Spinal cord (tissue), 10 donors: Measurements from ENCODE around the gene CD151. TPM values are rescaled to one million over a fixed set of nuclear protein-coding genes. Genes with fewer than 3 reads are reported as not detected.

Source experiments
- DNase-seq, 6 donors: peaks; one replicate each; pipeline versions ENCODE4 v3.0.0 to v3.0.0-alpha.2; 2013 to 2015; ENCODE audit warnings: low spot score in 6 of 6, low read depth in 4 of 6
- H3K27ac ChIP-seq: one replicate; pipeline ENCODE4 v1.5.1; 2013; ENCODE audit warnings: low read depth, low read length, control low read depth
- H3K27me3 ChIP-seq: one replicate; pipeline ENCODE4 v1.6.1; 2013; ENCODE audit warnings: low read length; ENCODE audit not compliant: control insufficient read depth, insufficient read depth
- H3K36me3 ChIP-seq: one replicate; pipeline ENCODE4 v1.6.1; 2013; ENCODE audit warnings: low read length; ENCODE audit not compliant: control insufficient read depth, insufficient read depth
- H3K4me1 ChIP-seq: one replicate; pipeline ENCODE4 v1.6.1; 2013; ENCODE audit warnings: low read length; ENCODE audit not compliant: control insufficient read depth, insufficient read depth
- H3K4me3 ChIP-seq: one replicate; pipeline ENCODE4 v1.5.1; 2013; ENCODE audit warnings: low read depth, low read length, control low read depth
- H3K9me3 ChIP-seq: one replicate; pipeline ENCODE4 v1.6.1; 2013; ENCODE audit warnings: low read length; ENCODE audit not compliant: control insufficient read depth, insufficient read depth
- WGBS: methylation state at CpG from one replicate; pipeline ENCODE4 v1.1.5; 2013; ENCODE audit warnings: missing lambda C conversion rate; ENCODE audit not compliant: insufficient coverage; 5-methylcytosine and 5-hydroxymethylcytosine counted together
- polyA plus RNA-seq, 2 donors: library from polyadenylated mRNA; unstranded; fragments of 120-200 nt; gene quantifications; one replicate each; pipeline ENCODE4 v1.2.1, GENCODE V29; 2013; ENCODE audit not compliant: insufficient read length in 2 of 2
- total RNA-seq, 2 donors: library from RNA; depleted of rRNA in 1 of 2; stranded (reverse); fragments of 120-200 nt in 1 of 2; fragments of >200 nt in 1 of 2; gene quantifications; one replicate each; pipeline versions ENCODE4 v1.2.3 to v1.2.4, GENCODE V29; 2013 to 2014
- donor health status: healthy.

The CD151 gene
- total and polyA plus RNA-seq, 4 donors: 71.8 to 185 (median 115) TPM

DNA sequence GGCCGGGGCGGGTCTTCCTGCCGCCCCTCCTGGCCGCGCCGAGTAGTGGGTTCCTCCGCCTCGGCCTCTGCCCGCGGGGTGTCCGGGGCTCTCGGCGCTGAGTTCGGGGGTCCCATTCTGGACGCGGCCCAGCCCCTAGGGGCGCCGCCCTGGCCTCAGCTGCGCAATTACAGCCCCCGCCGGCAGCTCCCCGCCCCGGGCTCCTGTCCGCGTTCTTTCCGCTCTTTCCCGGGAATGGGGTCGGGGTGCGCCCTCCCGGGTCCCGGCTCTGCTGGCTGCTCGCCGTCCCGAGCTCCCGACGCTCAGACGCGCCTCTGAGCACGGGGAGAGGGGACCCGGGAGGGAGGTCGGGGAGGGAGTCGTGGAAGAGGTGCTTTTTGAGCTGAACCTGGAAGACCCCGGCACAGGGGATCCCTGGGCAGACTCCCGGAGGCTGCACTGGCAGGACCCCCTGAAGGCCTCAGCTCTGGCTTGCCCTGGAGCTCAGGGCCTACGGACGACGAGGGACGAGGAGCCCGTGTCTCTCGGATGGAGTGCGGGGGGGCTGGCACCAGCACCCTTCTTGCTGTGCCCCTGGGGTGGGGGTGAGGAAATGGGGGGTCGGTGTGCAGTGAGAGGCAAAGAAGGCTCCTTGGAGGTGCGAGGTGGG lies 10.5 kb downstream of the CD151 start:
- H3K9me3 ChIP-seq: no peaks in the 10 kb centered on the region
- peak overlapping the region; percentile 88 for H3K27ac ChIP-seq
- H3K4me1 ChIP-seq: peaks cover 67% of the 10 kb centered on the region
- H3K27me3 ChIP-seq: peaks cover 2% of the 10 kb centered on the region
- WGBS: 2% methylated on average over 52 of the region's 53 CpGs
- H3K4me3 ChIP-seq: peak overlapping the region; percentile 85
- no peak for DNase-seq
- peaks cover 39% of the 10 kb centered on the region for H3K36me3 ChIP-seq

DNA sequence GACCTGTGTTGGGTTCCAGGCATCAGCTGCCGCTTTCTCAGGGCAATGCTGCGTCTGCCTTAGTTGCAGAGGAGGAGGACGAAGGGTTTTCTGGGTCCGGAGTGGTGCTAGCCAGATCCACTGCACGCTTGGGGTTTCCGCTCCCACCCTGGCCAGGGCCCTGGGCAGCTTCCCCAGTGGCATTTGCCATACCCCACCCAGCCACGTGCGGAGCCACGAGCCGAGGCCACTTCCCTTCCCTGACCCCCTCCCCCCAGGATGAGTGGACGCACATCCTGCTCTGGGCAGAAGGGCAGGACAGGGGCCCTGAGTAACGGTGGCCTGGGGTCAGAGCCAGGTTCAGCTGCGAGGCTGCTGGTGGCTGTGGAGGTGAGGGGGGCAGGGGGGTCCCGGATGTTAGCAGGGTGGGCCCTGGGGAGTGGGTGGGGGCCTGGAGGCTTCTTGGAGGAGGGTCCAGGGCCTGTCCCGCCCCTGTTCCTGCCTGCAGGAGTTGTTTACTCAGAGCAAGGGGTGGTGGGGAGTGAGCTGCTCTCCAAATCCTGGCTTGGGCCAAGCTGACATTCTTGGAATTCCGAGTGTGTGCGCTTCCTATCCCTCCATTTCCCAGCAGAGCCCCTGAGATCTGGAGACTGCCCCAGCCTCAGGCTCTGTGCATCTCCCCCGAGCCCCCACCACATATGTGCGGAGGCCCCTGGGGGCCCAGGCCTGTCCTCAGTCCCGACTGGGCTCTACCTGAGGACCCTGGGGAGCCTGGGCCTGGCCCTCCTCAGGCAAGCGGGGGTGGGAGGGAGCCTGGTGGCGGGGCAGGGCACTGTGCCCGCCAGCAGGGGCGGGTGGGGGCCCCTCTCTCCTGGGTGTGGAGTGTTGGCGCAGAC lies 11.3 kb downstream of the CD151 start:
- WGBS: 20% methylated on average over 23 of the region's 25 CpGs
- H3K36me3 ChIP-seq: peaks cover 30% of the 10 kb centered on the region
- H3K4me1 ChIP-seq: peaks cover 70% of the 10 kb centered on the region
- peaks cover 2% of the 10 kb centered on the region for H3K27me3 ChIP-seq
- H3K4me3 ChIP-seq: peak overlapping the region; percentile 85
- DNase-seq: peak in 1 of 6 donors; percentile 83
- H3K27ac ChIP-seq: peak overlapping the region; percentile 88
- H3K9me3 ChIP-seq: no peaks in the 10 kb centered on the region

DNA sequence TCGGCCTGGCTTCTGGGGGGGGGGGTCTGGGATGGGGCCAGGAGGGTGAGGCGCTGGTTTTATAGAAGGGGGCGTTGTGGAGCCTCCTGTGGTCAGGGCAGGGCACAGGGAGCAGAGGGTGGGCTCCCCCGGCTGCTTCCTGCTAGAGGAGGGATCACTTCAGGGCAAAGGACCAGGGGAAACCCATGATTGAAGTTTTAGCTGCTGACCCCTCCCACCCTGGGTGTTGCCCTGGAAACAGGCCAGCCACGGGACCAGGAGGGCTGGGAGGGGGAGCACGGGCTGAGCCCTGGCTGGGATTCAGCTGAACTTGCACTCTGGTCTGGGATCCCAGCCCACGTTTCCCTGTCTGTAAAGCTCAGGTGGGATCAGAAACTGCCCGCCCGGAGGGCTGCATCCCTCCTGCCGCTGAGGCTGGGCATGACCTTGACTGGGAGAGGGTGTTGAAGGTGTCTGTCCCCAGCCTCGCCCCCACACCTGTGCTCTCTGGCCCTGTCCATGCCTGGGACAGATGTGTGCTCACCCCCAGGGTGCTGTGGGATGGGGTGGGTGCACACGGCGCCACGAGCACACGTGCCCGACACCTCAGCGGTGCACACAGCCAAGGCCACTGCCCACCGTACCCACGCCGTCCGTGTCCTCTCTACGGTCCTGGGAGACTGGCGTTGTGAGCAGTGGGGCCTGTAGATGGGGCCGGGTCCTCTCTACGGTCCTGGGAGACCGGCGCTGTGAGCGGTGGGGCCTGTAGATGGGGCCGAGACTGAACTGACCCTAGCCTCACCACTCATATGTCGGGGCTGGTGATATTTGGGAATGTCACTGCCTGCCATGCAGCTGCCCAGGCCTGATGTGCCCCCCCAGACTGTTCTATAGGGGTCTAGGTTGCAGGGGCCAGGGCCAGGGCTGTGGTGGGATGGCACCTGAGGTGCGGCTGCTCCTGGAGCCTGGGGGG lies 12.2 kb downstream of the CD151 start:
- DNase-seq: peak in 2 of 6 donors; percentile 55 to 88
- Histone ChIP-seq H3K27ac (peak overlapping the region; percentile 88), H3K4me1 (peaks cover 74% of the 10 kb centered on the region)

DNA sequence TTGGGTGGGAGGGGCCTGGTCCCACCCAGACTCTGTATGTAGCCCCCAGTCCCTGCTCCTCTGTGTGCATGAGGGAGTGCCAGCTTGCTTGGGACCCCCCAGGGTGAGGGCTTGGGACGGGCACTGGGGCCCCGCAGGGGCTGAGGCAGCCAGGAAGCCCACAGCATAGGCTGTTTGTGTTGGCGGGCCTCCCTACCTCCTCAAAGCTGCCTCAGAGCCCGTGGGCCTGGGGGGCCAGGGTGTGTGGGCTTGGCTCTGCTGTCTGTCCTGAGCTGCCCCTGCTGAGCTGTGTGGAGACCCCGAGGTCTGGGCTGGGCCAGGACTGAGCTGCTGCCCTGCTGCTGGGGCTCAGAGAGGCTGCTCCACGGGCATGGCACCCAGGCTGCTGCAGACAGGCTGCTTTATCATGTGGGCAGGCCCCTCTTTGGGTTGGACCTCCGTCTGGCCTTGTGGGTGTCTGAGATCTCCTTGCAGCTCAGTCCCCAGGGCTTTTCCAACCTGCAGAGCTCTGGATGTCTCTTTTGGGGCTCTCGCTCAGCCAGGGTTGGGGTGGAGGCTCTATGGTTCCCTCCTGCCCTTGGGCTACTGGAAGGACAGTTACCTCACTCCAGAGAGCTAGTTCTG lies 13.2 kb downstream of the CD151 start:
- Histone ChIP-seq H3K4me3 (no peak overlapping the region), H3K36me3 (peaks cover 11% of the 10 kb centered on the region), H3K27me3 (peaks cover 2% of the 10 kb centered on the region), H3K4me1 (peaks cover 74% of the 10 kb centered on the region), H3K9me3 (no peaks in the 10 kb centered on the region), H3K27ac (peak overlapping the region; percentile 88)
- DNase-seq: no peak
- WGBS: 52% methylated on average over 8 of the region's 8 CpGs

More for the DNA sequence above, 12.2 kb downstream of the CD151 start:
- peaks cover 2% of the 10 kb centered on the region for H3K27me3 ChIP-seq
- H3K9me3 ChIP-seq: no peaks in the 10 kb centered on the region
- peak overlapping the region; percentile 2 for H3K4me3 ChIP-seq
- 25% methylated on average over 23 of the region's 31 CpGs for WGBS
- peaks cover 21% of the 10 kb centered on the region for H3K36me3 ChIP-seq

DNA sequence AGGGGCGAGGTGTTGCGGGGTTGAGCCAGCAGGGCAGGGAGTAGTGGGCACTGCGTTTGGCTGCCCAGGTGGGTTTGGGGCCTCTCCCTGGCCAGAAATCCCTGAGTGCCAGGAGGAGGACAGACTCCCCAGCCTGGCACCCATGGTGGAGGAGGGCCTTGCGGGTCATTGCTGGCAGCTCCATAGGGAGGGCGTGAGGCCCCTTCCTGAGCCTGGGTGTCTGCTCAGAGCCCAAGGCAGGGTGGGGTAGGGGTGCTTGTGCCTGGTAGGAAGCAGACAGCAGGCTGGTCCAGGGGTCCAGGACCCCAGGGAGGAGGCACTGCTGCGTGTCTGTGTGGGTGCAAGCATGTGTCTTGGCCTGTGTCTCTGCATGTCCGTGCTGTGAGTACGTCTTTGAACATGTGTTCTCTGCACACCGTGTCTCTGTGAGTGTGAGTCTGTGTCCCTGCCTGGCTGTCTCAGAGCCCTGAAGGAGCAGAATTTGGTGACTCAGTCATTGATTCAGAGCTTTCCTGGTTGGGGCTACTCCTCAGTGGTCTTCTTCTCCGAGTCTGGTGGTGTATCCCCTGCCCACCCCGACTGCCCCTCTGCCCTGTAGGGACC lies 13.8 kb downstream of the CD151 start:
- H3K9me3 ChIP-seq: no peaks in the 10 kb centered on the region
- no peak overlapping the region for H3K4me3 ChIP-seq
- WGBS: 82% methylated on average over 10 of the region's 11 CpGs
- H3K4me1 ChIP-seq: peaks cover 74% of the 10 kb centered on the region
- H3K27me3 ChIP-seq: peaks cover 2% of the 10 kb centered on the region
- H3K27ac ChIP-seq: no peak overlapping the region
- H3K36me3 ChIP-seq: peaks cover 8% of the 10 kb centered on the region
- no peak for DNase-seq

DNA sequence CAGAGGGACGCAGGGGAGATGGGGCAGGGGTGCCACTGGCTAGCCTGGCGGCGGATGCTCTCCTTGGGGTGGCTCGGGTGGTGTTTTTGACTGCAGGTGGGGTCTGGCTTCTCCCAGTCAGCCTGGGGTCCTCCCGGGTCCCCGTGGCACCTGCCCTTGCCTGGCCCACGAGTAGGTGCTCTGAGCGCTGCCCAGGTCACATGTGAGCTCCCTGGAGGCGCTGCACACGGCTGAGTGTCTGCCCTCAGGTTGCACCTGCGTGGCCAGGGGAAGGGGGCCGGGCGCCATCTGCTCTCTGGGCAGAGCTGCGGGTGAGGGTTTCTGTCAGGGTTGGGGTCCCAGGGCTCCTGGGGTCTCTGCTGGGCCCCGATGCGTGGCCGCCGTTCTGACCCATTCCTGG lies 15.1 kb downstream of the CD151 start:
- no peaks in the 10 kb centered on the region for H3K9me3 ChIP-seq
- H3K36me3 ChIP-seq: peaks cover 11% of the 10 kb centered on the region
- no peak overlapping the region for H3K4me3 ChIP-seq
- DNase-seq: no peak
- H3K27me3 ChIP-seq: peaks cover 2% of the 10 kb centered on the region
- 80% methylated on average over 18 of the region's 18 CpGs for WGBS
- H3K27ac ChIP-seq: no peak overlapping the region
- peaks cover 83% of the 10 kb centered on the region for H3K4me1 ChIP-seq

DNA sequence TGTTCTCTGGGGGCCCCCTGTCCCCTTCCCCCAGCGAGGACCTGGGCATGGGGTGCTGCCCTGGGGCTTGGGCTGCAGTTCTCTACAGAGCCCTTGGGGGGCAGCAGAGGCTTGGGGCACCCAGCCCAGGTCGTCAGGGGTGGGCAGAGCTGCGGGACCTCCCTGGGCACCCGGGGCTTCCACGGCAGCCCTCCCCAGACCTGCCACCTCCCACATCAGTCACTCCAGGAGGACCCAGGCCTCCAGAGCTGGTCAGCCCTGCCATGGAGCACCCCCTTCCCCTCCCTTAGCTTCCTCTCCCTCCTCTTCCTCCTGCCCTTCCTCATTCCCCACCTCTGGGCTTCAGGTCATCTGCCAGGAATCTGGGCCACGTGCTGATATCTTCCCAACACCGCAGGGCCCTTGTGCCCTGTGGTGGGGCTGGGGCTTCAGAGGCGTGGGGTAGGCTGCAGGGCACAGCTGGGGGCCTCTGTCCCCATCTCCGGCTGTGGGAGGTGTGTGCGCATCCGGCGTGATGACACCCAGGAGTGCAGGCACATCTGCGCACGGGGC lies 15.7 kb downstream of the CD151 start:
- peak in 1 of 6 donors; percentile 43 for DNase-seq
- Histone ChIP-seq H3K4me3 (no peak overlapping the region), H3K4me1 (peaks cover 81% of the 10 kb centered on the region), H3K27me3 (no peaks in the 10 kb centered on the region), H3K27ac (no peak overlapping the region), H3K9me3 (no peaks in the 10 kb centered on the region), H3K36me3 (peaks cover 12% of the 10 kb centered on the region)
- WGBS: 17% methylated on average over 14 of the region's 14 CpGs

DNA sequence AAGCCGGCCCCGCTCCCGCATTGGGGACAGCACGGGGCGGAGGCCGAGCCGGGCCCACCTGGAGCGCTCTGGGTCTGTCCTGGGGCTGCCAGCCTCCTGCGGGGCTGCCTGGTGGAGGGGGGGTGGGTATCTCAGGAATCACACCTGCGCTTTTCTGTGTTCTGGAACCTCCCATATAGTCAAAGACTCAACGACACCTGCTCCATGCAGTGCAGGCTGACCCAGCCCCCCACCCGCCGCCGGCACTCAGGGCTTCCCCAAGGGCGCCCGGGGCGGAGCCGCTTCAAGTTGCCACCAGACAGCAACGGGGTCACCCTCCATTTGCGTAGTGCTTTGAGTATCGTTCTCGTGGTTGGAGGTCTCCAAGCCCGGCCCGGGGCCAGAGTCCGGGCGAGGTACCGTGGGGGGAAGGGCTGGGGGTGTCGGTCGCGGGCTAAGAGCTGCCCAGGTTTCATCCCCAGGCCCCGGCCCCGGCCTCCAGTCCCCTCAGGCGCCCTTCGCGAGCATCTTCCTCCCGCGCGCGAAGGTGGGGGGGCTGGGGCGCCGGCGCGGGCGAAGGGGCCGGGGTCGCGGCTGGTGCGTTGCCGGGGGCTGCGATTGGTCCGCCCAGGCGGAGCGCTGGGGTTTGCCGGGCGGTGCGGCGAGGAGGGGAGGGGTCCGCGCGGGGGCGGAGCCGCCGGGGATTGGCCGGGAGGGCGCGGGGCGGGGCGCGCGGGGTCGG lies 16.5 kb downstream of the CD151 start:
- WGBS: under 1% methylated on average over 65 of the region's 71 CpGs

More for the DNA sequence above, 16.5 kb downstream of the CD151 start:
- H3K9me3 ChIP-seq: no peaks in the 10 kb centered on the region
- H3K27ac ChIP-seq: no peak overlapping the region
- H3K36me3 ChIP-seq: peaks cover 20% of the 10 kb centered on the region
- H3K27me3 ChIP-seq: no peaks in the 10 kb centered on the region
- H3K4me3 ChIP-seq: peak overlapping the region; percentile 41
- peak in 4 of 6 donors; percentile 56 to 93 (median 78) for DNase-seq
- peaks cover 80% of the 10 kb centered on the region for H3K4me1 ChIP-seq
